WTC11 (cell line): ENCODE data around the gene SH3GL3. TPM values are rescaled to one million over a fixed set of nuclear protein-coding genes. Genes with fewer than 3 reads are reported as not detected.

ENCODE experiments used
- ATAC-seq: fragments of 200-7000 bp; cut with Tn5 transposase; 2 replicates; pipeline ENCODE4 v1.10.0; 2021; ENCODE audit warnings: mild to moderate bottlenecking, moderate library complexity
- CTCF ChIA-PET: fragments of 300-600 bp; sonication (Branson Sonifier 250); formaldehyde crosslinking; loops from one replicate; lab custom pipeline; 2021; ENCODE audit warnings: antibody characterized with exemption; lab: Charles Lee
- POLR2A ChIA-PET: fragments of 350-600 bp; sonication (Branson Sonifier 250); formaldehyde crosslinking; loops from one replicate; lab custom pipeline; 2021; ENCODE audit warnings: antibody characterized with exemption; lab: Charles Lee
- DNase-seq: peaks from one replicate; pipeline ENCODE4 v3.0.0; 2021; ENCODE audit warnings: low spot score
- H3K27ac Mint-ChIP-seq: 2 replicates; pipeline ENCODE4 v1.8.0; 2021; ENCODE audit warnings: mixed read lengths
- H3K27me3 Mint-ChIP-seq: 2 replicates; pipeline ENCODE4 v1.8.0; 2021; ENCODE audit warnings: low read depth, mild to moderate bottlenecking, moderate library complexity, mixed read lengths
- H3K36me3 Mint-ChIP-seq: 2 replicates; pipeline ENCODE4 v1.8.0; 2021; ENCODE audit warnings: mixed read lengths
- H3K4me1 Mint-ChIP-seq: 2 replicates; pipeline ENCODE4 v1.8.0; 2022; ENCODE audit warnings: mixed read lengths
- H3K4me3 Mint-ChIP-seq: 2 replicates; pipeline ENCODE4 v1.8.0; 2021; ENCODE audit warnings: mild to moderate bottlenecking, moderate library complexity, mixed read lengths
- H3K9me3 Mint-ChIP-seq: 2 replicates; pipeline ENCODE4 v1.8.0; 2021; ENCODE audit warnings: mixed read lengths
- AR ChIP-seq: fragments of 250-450 bp; sonication (Bioruptor Pico); IDR thresholded peaks from 2 replicates; pipeline ENCODE4 v1.9.0; 2021; ENCODE audit warnings: mild to moderate bottlenecking
- ATF2 ChIP-seq: sonication (generic); formaldehyde crosslinking; IDR thresholded peaks from 2 replicates; pipeline ENCODE4 v1.8.1; 2022; ENCODE audit warnings: low read depth, missing genetic modification reagents, borderline replicate concordance
- CREB1 ChIP-seq: sonication (generic); formaldehyde crosslinking; IDR thresholded peaks from 2 replicates; pipeline ENCODE4 v1.8.0; 2023; ENCODE audit warnings: mild to moderate bottlenecking, missing genetic modification reagents
- FOXK1 ChIP-seq: sonication (generic); formaldehyde crosslinking; IDR thresholded peaks from 2 replicates; pipeline ENCODE4 v1.8.0; 2022; ENCODE audit warnings: mild to moderate bottlenecking, moderate library complexity, missing genetic modification reagents
- GABPB1 ChIP-seq: sonication (generic); formaldehyde crosslinking; IDR thresholded peaks from 2 replicates; pipeline ENCODE4 v1.8.1; 2023; ENCODE audit warnings: mild to moderate bottlenecking, missing genetic modification reagents
- GTF2I ChIP-seq: fragments of 250-450 bp; sonication (Bioruptor Pico); conservative IDR thresholded peaks from 2 replicates; pipeline ENCODE4 v1.4.0; 2021; ENCODE audit warnings: mild to moderate bottlenecking
- IRF2 ChIP-seq: sonication (generic); formaldehyde crosslinking; IDR thresholded peaks from 2 replicates; pipeline ENCODE4 v1.8.0; 2022; ENCODE audit warnings: low read depth, missing genetic modification reagents, borderline replicate concordance
- KAT7 ChIP-seq: sonication (generic); formaldehyde crosslinking; IDR thresholded peaks from 2 replicates; pipeline ENCODE4 v1.8.1; 2023; ENCODE audit warnings: missing genetic modification reagents, mild to moderate bottlenecking, borderline replicate concordance
- MYBL2 ChIP-seq: sonication (generic); formaldehyde crosslinking; IDR thresholded peaks from 2 replicates; pipeline ENCODE4 v1.8.1; 2023; ENCODE audit warnings: mild to moderate bottlenecking, moderate library complexity, missing genetic modification reagents
- NR3C1 ChIP-seq: sonication (generic); formaldehyde crosslinking; conservative IDR thresholded peaks from 2 replicates; pipeline ENCODE4 v1.8.1; 2023; ENCODE audit warnings: low read depth, mild to moderate bottlenecking, missing genetic modification reagents
- OVOL2 ChIP-seq: fragments of 250-450 bp; sonication (Bioruptor Pico); IDR thresholded peaks from 2 replicates; pipeline ENCODE4 v1.9.0; 2021; ENCODE audit warnings: mild to moderate bottlenecking, borderline replicate concordance
- PRRX2 ChIP-seq: fragments of 250-450 bp; sonication (Bioruptor Pico); IDR thresholded peaks from 2 replicates; pipeline ENCODE4 v1.8.0; 2021; ENCODE audit warnings: mild to moderate bottlenecking
- RELA ChIP-seq: sonication (generic); formaldehyde crosslinking; IDR thresholded peaks from 2 replicates; pipeline ENCODE4 v1.8.1; 2022; ENCODE audit warnings: missing genetic modification reagents, mild to moderate bottlenecking, borderline replicate concordance
- TEAD4 ChIP-seq: sonication (generic); formaldehyde crosslinking; IDR thresholded peaks from 2 replicates; pipeline ENCODE4 v1.8.0; 2022; ENCODE audit warnings: mild to moderate bottlenecking, missing genetic modification reagents
- ZNF219 ChIP-seq: sonication (generic); formaldehyde crosslinking; IDR thresholded peaks from 2 replicates; pipeline ENCODE4 v1.8.0; 2023; ENCODE audit warnings: missing genetic modification reagents, mild to moderate bottlenecking, borderline replicate concordance
- ZNF232 ChIP-seq: sonication (generic); formaldehyde crosslinking; IDR thresholded peaks from 2 replicates; pipeline ENCODE4 v1.8.0; 2022; ENCODE audit warnings: mild to moderate bottlenecking, missing genetic modification reagents
- ZNF263 ChIP-seq: sonication (generic); formaldehyde crosslinking; IDR thresholded peaks from 2 replicates; pipeline ENCODE4 v1.8.1; 2022; ENCODE audit warnings: low read depth, mild to moderate bottlenecking, moderate library complexity, missing genetic modification reagents
- ZNF281 ChIP-seq: sonication (generic); formaldehyde crosslinking; IDR thresholded peaks from 2 replicates; pipeline ENCODE4 v1.8.0; 2023; ENCODE audit warnings: mild to moderate bottlenecking, missing genetic modification reagents
- ZNF317 ChIP-seq: sonication (generic); formaldehyde crosslinking; IDR thresholded peaks from 2 replicates; pipeline ENCODE4 v1.8.1; 2023; ENCODE audit warnings: low read depth, mild to moderate bottlenecking, moderate library complexity, missing genetic modification reagents, borderline replicate concordance
- total RNA-seq: library from RNA; stranded (reverse); gene quantifications from 3 replicates; pipeline ENCODE4 v1.2.3, GENCODE V29; 2021
- TF ChIP-seq, protein P1 (sequence below): fragments of 250-450 bp; sonication (Bioruptor Pico); IDR thresholded peaks from 2 replicates; pipeline ENCODE4 v1.8.0; 2021; ENCODE audit warnings: mild to moderate bottlenecking
- TF ChIP-seq, protein P2 (sequence below): sonication (generic); formaldehyde crosslinking; IDR thresholded peaks from 2 replicates; pipeline ENCODE4 v1.8.0; 2022; ENCODE audit warnings: mild to moderate bottlenecking, missing genetic modification reagents
- TF ChIP-seq, protein P3 (sequence below): sonication (generic); formaldehyde crosslinking; IDR thresholded peaks from 2 replicates; pipeline ENCODE4 v1.8.1; 2023; ENCODE audit warnings: mild to moderate bottlenecking, missing genetic modification reagents, borderline replicate concordance

Gene SH3GL3
- total RNA-seq, 1 experiment from 2014 or later: 9.2 TPM

GRCh38 chr15:83475551-83475950 is 28.4 kb downstream of the SH3GL3 start:
- Mint-ChIP-seq H3K27ac (no peak overlapping the region), H3K9me3 (peaks cover 10% of the 10 kb centered on the region), H3K36me3 (peaks cover 5% of the 10 kb centered on the region), H3K4me1 (peaks cover 27% of the 10 kb centered on the region), H3K27me3 (no peaks in the 10 kb centered on the region), H3K4me3 (no peak overlapping the region)
- ATAC-seq: peak; percentile 30; the same call in 1 of the 2 replicates
- DNase-seq: no peak
- ChIA-PET POLR2A (no interaction called here), CTCF (interaction anchor here (1.8 kb wide), 1 partner anchor 29 kb away, joined by 6 read pairs; the partner anchor contains the start of gene SH3GL3)
- no peak for TF ChIP-seq NR3C1 (CRISPR knock-in tag)
- TF ChIP-seq PRRX2 (CRISPR knock-in tag): no peak
- TF ChIP-seq ZNF263 (CRISPR knock-in tag): no peak
- no peak for TF ChIP-seq ZNF281 (CRISPR knock-in tag)

- H3K27ac Mint-ChIP-seq: no peak overlapping the region
- H3K9me3 Mint-ChIP-seq: peaks cover 8% of the 10 kb centered on the region
- ATAC-seq (no peak), DNase-seq (no peak)
- ChIA-PET POLR2A (no interaction called here), CTCF (no interaction called here)
- TF ChIP-seq GABPB1 (no peak), KAT7 (CRISPR knock-in tag) (no peak), FOXK1 (no peak), IRF2 (CRISPR knock-in tag) (no peak), ZNF232 (CRISPR knock-in tag) (no peak), RELA (CRISPR knock-in tag) (no peak), MYBL2 (CRISPR knock-in tag) (no peak), GTF2I (CRISPR knock-in tag) (no peak), ZNF317 (CRISPR knock-in tag) (no peak), TEAD4 (no peak), OVOL2 (no peak)
- TF ChIP-seq, protein P1, sequence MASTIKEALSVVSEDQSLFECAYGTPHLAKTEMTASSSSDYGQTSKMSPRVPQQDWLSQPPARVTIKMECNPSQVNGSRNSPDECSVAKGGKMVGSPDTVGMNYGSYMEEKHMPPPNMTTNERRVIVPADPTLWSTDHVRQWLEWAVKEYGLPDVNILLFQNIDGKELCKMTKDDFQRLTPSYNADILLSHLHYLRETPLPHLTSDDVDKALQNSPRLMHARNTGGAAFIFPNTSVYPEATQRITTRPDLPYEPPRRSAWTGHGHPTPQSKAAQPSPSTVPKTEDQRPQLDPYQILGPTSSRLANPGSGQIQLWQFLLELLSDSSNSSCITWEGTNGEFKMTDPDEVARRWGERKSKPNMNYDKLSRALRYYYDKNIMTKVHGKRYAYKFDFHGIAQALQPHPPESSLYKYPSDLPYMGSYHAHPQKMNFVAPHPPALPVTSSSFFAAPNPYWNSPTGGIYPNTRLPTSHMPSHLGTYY: no peak
- H3K27me3 Mint-ChIP-seq: no peaks in the 10 kb centered on the region
- H3K36me3 Mint-ChIP-seq: peaks cover 5% of the 10 kb centered on the region
- H3K4me3 Mint-ChIP-seq: no peak overlapping the region
- peaks cover 27% of the 10 kb centered on the region for H3K4me1 Mint-ChIP-seq
These were observed 28.9 kb downstream of the SH3GL3 start for GRCh38 chr15:83476066-83476465.

DNA sequence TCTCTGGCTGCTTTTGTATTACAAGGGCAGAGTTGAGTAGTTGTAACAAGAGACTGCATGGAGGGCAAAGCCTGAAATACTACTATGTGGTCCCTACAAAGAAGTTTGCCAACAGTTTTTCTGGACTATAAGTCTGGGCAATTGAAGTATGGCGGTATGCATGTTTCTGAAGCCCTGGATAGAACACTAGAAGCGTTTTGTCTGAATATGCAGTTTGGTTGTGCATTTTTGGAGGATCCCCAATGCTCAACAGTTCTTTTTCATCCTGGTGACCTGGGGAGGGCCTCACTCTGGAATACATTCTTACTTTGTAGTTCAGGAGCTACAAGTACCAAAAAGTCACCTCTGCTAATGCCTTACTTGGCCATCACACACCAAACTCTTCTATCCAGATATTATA is 29.6 kb downstream of the SH3GL3 start:
- ATAC-seq (no peak), DNase-seq (no peak)
- no peak overlapping the region for H3K4me3 Mint-ChIP-seq
- H3K36me3 Mint-ChIP-seq: peaks cover 3% of the 10 kb centered on the region
- POLR2A ChIA-PET: no interaction called here
- CTCF ChIA-PET: no interaction called here
- H3K9me3 Mint-ChIP-seq: peaks cover 5% of the 10 kb centered on the region
- H3K27me3 Mint-ChIP-seq: no peaks in the 10 kb centered on the region
- H3K27ac Mint-ChIP-seq: no peak overlapping the region
- H3K4me1 Mint-ChIP-seq: peaks cover 27% of the 10 kb centered on the region
- TF ChIP-seq, protein P2, sequence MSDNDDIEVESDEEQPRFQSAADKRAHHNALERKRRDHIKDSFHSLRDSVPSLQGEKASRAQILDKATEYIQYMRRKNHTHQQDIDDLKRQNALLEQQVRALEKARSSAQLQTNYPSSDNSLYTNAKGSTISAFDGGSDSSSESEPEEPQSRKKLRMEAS: no peak
- TF ChIP-seq, protein P3, sequence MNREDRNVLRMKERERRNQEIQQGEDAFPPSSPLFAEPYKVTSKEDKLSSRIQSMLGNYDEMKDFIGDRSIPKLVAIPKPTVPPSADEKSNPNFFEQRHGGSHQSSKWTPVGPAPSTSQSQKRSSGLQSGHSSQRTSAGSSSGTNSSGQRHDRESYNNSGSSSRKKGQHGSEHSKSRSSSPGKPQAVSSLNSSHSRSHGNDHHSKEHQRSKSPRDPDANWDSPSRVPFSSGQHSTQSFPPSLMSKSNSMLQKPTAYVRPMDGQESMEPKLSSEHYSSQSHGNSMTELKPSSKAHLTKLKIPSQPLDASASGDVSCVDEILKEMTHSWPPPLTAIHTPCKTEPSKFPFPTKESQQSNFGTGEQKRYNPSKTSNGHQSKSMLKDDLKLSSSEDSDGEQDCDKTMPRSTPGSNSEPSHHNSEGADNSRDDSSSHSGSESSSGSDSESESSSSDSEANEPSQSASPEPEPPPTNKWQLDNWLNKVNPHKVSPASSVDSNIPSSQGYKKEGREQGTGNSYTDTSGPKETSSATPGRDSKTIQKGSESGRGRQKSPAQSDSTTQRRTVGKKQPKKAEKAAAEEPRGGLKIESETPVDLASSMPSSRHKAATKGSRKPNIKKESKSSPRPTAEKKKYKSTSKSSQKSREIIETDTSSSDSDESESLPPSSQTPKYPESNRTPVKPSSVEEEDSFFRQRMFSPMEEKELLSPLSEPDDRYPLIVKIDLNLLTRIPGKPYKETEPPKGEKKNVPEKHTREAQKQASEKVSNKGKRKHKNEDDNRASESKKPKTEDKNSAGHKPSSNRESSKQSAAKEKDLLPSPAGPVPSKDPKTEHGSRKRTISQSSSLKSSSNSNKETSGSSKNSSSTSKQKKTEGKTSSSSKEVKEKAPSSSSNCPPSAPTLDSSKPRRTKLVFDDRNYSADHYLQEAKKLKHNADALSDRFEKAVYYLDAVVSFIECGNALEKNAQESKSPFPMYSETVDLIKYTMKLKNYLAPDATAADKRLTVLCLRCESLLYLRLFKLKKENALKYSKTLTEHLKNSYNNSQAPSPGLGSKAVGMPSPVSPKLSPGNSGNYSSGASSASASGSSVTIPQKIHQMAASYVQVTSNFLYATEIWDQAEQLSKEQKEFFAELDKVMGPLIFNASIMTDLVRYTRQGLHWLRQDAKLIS (CRISPR knock-in tag): no peak
- TF ChIP-seq ZNF219: no peak
- no peak for TF ChIP-seq AR (CRISPR knock-in tag)
- no peak for TF ChIP-seq ATF2 (CRISPR knock-in tag)
- TF ChIP-seq CREB1 (CRISPR knock-in tag): no peak
